GM21786 (cell line): ENCODE results near the gene CLMN.
"Not testable (repeated sequence)": the region's sequence is repeated elsewhere in the genome, so short reads cannot be mapped to it uniquely, and the experiment has no call there.

Experiments used
- ATAC-seq: cut with Tn5 transposase; IDR thresholded peaks from one replicate; pipeline ENCODE4 v1.9.1; 2021; ENCODE audit not compliant: unreplicated experiment

The CLMN gene

DNA sequence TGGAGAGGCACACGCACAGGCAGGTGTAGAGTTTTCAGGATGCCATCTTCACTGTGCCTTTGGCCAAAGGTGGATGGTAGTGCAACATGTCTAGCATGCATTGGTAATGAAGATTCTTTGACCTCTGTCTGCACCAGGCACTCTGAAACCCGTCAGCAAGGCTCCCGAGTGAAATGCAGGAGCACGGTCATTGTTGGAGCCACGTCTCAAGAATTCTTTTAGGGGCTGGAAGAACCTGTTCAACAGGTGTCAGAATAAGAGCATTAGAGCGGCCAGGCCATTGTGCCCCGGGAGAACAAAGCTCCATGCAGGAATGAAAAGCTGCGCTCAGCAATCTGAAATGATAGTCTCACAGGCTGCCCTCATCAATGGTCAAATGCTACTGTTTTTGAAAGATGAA, 122.2 kb downstream of the CLMN start:
- no peak for ATAC-seq

DNA sequence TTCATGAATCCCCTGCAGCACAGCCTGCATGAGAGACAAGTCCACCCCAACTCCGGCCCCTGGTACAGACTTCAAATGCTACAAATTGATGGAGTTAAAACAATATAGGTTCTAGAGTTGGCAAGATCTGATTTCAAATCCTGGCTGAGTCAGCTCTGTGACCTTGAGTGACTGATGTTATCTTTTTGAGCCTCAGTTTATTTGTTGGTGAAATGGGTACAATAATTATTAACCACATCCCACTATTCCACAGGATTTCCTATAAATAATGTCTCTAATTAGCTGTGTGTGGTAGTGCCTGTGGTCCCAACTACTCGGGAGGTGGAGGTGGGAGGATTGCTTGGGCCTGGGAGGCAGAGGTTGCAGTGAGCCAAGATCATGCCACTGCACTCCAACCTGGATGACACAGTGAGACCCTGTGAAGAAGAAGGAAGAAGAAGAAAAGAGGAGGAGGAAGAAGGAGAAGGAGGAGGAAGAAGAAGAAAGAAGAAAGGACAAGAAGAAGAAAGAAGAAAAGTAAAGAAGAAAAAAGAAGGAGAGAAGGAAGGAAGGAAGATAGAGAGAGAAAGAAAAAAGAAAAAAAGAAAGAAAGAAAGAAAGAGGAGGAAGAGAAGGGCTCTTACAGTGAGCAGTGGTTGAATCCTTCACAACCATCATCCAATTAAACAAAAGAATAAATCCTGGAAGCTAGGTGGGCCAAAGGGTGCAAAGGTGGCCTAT, 122.7 kb downstream of the CLMN start:
- no peak for ATAC-seq

DNA sequence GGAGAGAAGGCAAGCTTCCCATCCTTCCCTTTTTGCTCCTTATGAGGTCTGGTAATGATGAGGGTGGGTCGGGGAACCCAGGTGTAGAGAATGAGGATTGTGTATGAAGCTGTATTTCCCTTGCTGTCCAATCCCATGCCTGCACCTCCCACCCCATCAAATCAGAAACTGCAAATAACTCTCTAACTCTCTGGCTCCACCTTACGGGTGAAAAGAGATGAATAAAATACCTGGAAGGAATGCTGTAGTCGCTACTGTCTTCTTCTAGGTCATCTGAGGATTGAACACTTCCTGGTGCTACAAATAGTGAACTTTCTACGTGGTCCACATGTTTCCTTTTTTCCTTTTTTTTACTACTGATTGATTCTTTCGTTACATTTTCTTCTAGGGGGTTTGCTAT, 123.4 kb downstream of the CLMN start:
- peak; percentile 58 for ATAC-seq

GRCh38 chr14:95195031-95195430, 124.7 kb downstream of the CLMN start:
- ATAC-seq, result no peak

GRCh38 chr14:95193081-95193480, 126.6 kb downstream of the CLMN start:
- ATAC-seq, result no peak

- ATAC-seq, result no peak
These were observed 127.4 kb downstream of the CLMN start for GRCh38 chr14:95192311-95192710.

- no peak for ATAC-seq
These were observed 128.1 kb downstream of the CLMN start for GRCh38 chr14:95191445-95192199.

- no peak for ATAC-seq
These were observed 128.9 kb downstream of the CLMN start for GRCh38 chr14:95190857-95191256.

GRCh38 chr14:95190346-95190840, 129.3 kb downstream of the CLMN start:
- no peak for ATAC-seq

- no peak for ATAC-seq
These were observed 130.2 kb downstream of the CLMN start for GRCh38 chr14:95189367-95190132.

DNA sequence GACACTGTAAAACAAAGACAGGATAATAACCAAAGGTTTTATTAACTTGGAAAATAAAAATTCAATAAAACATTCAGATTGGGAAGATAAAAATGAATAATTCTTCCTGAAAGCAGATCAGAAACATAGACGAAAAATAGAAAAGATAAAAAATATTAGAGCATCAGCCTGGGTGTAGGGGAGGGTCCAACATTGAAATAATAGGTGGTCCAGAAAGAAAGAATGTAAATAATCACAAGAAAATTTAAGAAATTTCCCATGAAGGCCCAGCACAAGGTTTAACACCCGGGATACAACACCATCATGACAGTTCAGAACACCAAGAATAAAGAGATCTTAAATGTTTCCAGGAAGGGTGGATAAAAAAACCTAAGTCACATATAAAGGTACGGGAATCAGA, 131.3 kb downstream of the CLMN start:
- ATAC-seq, result no peak

DNA sequence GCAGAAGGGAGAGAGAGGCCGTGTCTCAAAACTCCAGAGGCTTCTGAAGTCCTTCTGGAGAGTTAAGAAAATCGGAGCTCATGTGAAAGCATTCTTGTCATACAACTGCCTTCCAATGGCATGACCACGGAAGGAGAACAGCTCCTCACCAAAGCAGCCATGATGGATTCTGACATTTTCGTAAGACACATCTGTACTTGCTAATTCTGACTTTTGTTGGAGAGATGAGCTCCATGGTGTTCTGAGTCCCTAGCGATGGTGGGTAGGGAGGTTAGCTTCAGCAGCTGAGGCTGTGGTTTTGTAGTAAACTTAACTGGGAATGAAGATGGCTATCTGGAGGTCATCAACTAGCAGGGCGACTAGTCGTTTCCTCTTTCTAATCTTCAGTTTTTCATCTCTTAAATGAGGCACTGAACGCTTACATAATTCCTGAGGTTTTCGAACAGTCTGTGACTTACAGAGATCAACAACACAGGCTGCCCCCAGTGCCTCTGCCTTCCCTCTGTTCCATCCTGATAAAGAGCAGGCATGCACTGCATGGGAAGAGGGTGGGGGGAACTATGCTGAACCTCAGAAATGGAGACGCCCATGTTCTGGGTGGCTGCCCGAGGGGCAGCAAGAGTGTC, 133.8 kb downstream of the CLMN start:
- ATAC-seq, result no peak

- ATAC-seq, result no peak
These were observed 134.5 kb downstream of the CLMN start for GRCh38 chr14:95185033-95185766.

DNA sequence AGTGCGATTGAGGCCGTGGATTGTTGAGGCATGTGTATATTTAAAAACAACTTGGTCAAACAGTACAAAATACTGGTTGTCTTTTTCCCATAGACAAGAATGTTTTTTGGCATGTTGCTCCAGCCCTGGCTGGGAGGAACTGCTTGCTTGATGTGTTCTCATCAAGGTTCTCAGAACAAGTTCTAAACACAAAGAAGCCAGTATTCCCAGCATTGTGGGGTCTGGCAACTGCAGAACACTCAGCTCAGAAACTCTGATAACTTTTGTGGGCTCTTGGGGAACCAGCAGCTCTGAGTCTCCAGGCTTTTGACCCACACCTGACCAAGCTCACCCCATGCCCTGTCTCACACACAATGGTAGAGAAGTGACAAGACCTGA, 135.3 kb downstream of the CLMN start:
- no peak for ATAC-seq

GRCh38 chr14:95183532-95184412, 135.9 kb downstream of the CLMN start:
- peak; percentile 68 for ATAC-seq

- ATAC-seq, result no peak
These were observed 136.6 kb downstream of the CLMN start for GRCh38 chr14:95183082-95183481.

GRCh38 chr14:95182379-95182778, 137.3 kb downstream of the CLMN start:
- ATAC-seq, result no peak

GRCh38 chr14:95180966-95181741, 138.6 kb downstream of the CLMN start:
- no peak for ATAC-seq

GRCh38 chr14:95175670-95176069, 144.0 kb downstream of the CLMN start:
- not testable (repeated sequence) for ATAC-seq
